HepG2 (cell line): ENCODE data around the gene GJB5. TPM values are rescaled to one million over a fixed set of nuclear protein-coding genes. Genes with fewer than 3 reads are reported as not detected.

Experiments used
- ATAC-seq: fragments of 200-7000 bp; cut with Tn5 transposase; 3 replicates; pipeline ENCODE4 v1.9.1; 2020; ENCODE audit warnings: mild to moderate bottlenecking, moderate library complexity
- BruUV-seq: library from RNA; stranded (reverse); fragments of 400-500 nt; replicated peaks from 2 replicates; lab custom pipeline; 2021; lab: Mats Ljungman, UMichigan
- CTCF ChIA-PET: fragments of 300-600 bp; formaldehyde crosslinking; extraction: SDS; loops from one replicate; lab custom pipeline; 2021; ENCODE audit warnings: low total read pairs, inconsistent platforms, low intra/inter-chr PET ratio; lab: Yijun Ruan, JAX
- POLR2A ChIA-PET: fragments of 350-600 bp; sonication (Branson Sonifier 250); formaldehyde crosslinking; loops from one replicate; lab custom pipeline; 2020; ENCODE audit warnings: antibody characterized with exemption, inconsistent platforms; lab: Yijun Ruan, JAX
- DNase-seq: peaks from one replicate; pipeline ENCODE4 v3.0.0-alpha.2; 2015; ENCODE audit warnings: low spot score
- FAIRE-seq: peaks from 3 replicates; lab custom pipeline; 2011; peaks lifted over from hg19 to GRCh38; lab: Jason Lieb, UNC
- H2AFZ ChIP-seq: one replicate; pipeline ENCODE4 v1.6.1; 2011; ENCODE audit warnings: low read length, inconsistent platforms
- H3K27ac ChIP-seq: fragments of 300-600 bp; 3 replicates; pipeline ENCODE4 v1.8.0; 2011; ENCODE audit warnings: mixed run types, mild to moderate bottlenecking, mixed read lengths, low read length, inconsistent platforms; ENCODE audit not compliant: insufficient read depth; ENCODE audit errors: extremely low read length
- H3K27me3 ChIP-seq, 2 experiments: fragments of 200-600 bp in 1 of 2; 2 replicates in 1 of 2; 3 replicates in 1 of 2; pipeline versions ENCODE4 v1.6.0 to v1.8.0; 2011; ENCODE audit warnings: low read length in 2 of 2, mild to moderate bottlenecking in 2 of 2, moderate library complexity in 2 of 2, inconsistent platforms in 1 of 2; ENCODE audit not compliant: insufficient read depth in 2 of 2, control insufficient read depth in 1 of 2
- H3K36me3 ChIP-seq, 2 experiments: fragments of 200-600 bp in 1 of 2; replicated peaks in 1 of 2; 2 replicates in 1 of 2; 3 replicates in 1 of 2; pipeline versions ENCODE4 v1.5.1 to v1.8.0; 2011; ENCODE audit warnings: low read length in 2 of 2, inconsistent platforms in 1 of 2; ENCODE audit not compliant: insufficient read depth in 2 of 2, control insufficient read depth in 1 of 2
- H3K4me1 ChIP-seq: 2 replicates; pipeline ENCODE4 v1.5.1; 2012; ENCODE audit warnings: low read length, inconsistent platforms; ENCODE audit not compliant: insufficient read depth
- H3K4me2 ChIP-seq: 2 replicates; pipeline ENCODE4 v1.6.0; 2011; ENCODE audit warnings: low read depth, low read length, inconsistent platforms
- H3K4me3 ChIP-seq, 3 experiments: fragments of 200-600 bp in 1 of 3; sonication (generic), shearing (Covaris generic) in 1 of 3; replicated peaks in 1 of 3; 2 replicates each; pipeline ENCODE4 v1.5.1; 2011 to 2016; ENCODE audit warnings: low read length in 3 of 3, inconsistent platforms in 2 of 3, low read depth in 2 of 3, mild to moderate bottlenecking in 2 of 3, control low read depth in 1 of 3, mixed read lengths in 1 of 3; ENCODE audit not compliant: insufficient read depth in 1 of 3
- H3K79me2 ChIP-seq: one replicate; pipeline ENCODE4 v1.6.1; 2011; ENCODE audit warnings: low read length, inconsistent platforms; ENCODE audit not compliant: insufficient read depth
- H3K9ac ChIP-seq: 2 replicates; pipeline ENCODE4 v1.6.0; 2011; ENCODE audit warnings: mild to moderate bottlenecking, low read depth, low read length, inconsistent platforms; ENCODE audit not compliant: insufficient read depth
- H3K9me3 ChIP-seq: 2 replicates; pipeline ENCODE4 v1.5.1; 2012; ENCODE audit warnings: mild to moderate bottlenecking, low read length
- H4K20me1 ChIP-seq: 2 replicates; pipeline ENCODE4 v1.6.0; 2011; ENCODE audit warnings: inconsistent platforms, mild to moderate bottlenecking, low read length, moderate library complexity; ENCODE audit not compliant: insufficient read depth
- BORCS8-MEF2B ChIP-seq: sonication (generic); formaldehyde crosslinking; IDR thresholded peaks from 2 replicates; pipeline ENCODE4 v1.8.0; 2022; ENCODE audit warnings: mild to moderate bottlenecking, missing genetic modification reagents
- DRAP1 ChIP-seq: IDR thresholded peaks from 2 replicates; pipeline ENCODE4 v1.6.1; 2016; ENCODE audit warnings: missing genetic modification reagents, missing compliant biosample characterization
- MAFF ChIP-seq: IDR thresholded peaks from 2 replicates; pipeline ENCODE4 v1.6.1; 2011; ENCODE audit warnings: low read depth, low read length, improper control_type of control experiment
- MXD3 ChIP-seq: IDR thresholded peaks from 2 replicates; pipeline ENCODE4 v1.6.1; 2016; ENCODE audit warnings: mild to moderate bottlenecking, missing biosample characterization, missing genetic modification reagents
- TFE3 ChIP-seq: IDR thresholded peaks from 2 replicates; pipeline ENCODE4 v1.6.1; 2016
- THAP7 ChIP-seq: sonication (generic); formaldehyde crosslinking; IDR thresholded peaks from 2 replicates; pipeline ENCODE4 v1.8.1; 2023; ENCODE audit warnings: mild to moderate bottlenecking, missing genetic modification reagents
- TSC22D2 ChIP-seq: sonication (generic); formaldehyde crosslinking; IDR thresholded peaks from 2 replicates; pipeline ENCODE4 v1.5.1; 2020; ENCODE audit warnings: missing genetic modification reagents, mild to moderate bottlenecking, borderline replicate concordance
- USF2 ChIP-seq, 2 experiments: sonication (generic) in 1 of 2; formaldehyde crosslinking in 1 of 2; IDR thresholded peaks; 2 replicates each; pipeline versions ENCODE4 v1.5.1 to v1.6.1; 2011 to 2020; ENCODE audit warnings: borderline replicate concordance in 1 of 2, low read depth in 1 of 2, low read length in 1 of 2, mild to moderate bottlenecking in 1 of 2, missing genetic modification reagents in 1 of 2, moderate library complexity in 1 of 2
- ZC3H4 ChIP-seq: sonication (generic); formaldehyde crosslinking; IDR thresholded peaks from 2 replicates; pipeline ENCODE4 v1.4.0; 2020; ENCODE audit warnings: missing genetic modification reagents, borderline replicate concordance
- ZFP37 ChIP-seq: sonication (generic); formaldehyde crosslinking; IDR thresholded peaks from 2 replicates; pipeline ENCODE4 v1.4.0; 2020; ENCODE audit warnings: missing genetic modification reagents, borderline replicate concordance
- ZNF10 ChIP-seq: sonication (generic); formaldehyde crosslinking; IDR thresholded peaks from 2 replicates; pipeline ENCODE4 v1.4.0; 2020; ENCODE audit warnings: mild to moderate bottlenecking, low read depth, missing genetic modification reagents, borderline replicate concordance
- ZNF350 ChIP-seq: sonication (generic); formaldehyde crosslinking; IDR thresholded peaks from 2 replicates; pipeline ENCODE4 v1.4.0; 2020; ENCODE audit warnings: mild to moderate bottlenecking, low read depth, missing genetic modification reagents, borderline replicate concordance
- ZNF354B ChIP-seq: sonication (generic); formaldehyde crosslinking; IDR thresholded peaks from 2 replicates; pipeline ENCODE4 v1.8.0; 2022; ENCODE audit warnings: mild to moderate bottlenecking, missing genetic modification reagents
- ZNF564 ChIP-seq: sonication (generic); formaldehyde crosslinking; IDR thresholded peaks from 2 replicates; pipeline ENCODE4 v1.8.1; 2023; ENCODE audit warnings: mild to moderate bottlenecking, missing genetic modification reagents
- ZNF678 ChIP-seq: sonication (generic); formaldehyde crosslinking; IDR thresholded peaks from 2 replicates; pipeline ENCODE4 v1.4.0; 2020; ENCODE audit warnings: mild to moderate bottlenecking, missing genetic modification reagents
- ZNF850 ChIP-seq: sonication (generic); formaldehyde crosslinking; conservative IDR thresholded peaks from 2 replicates; pipeline ENCODE4 v1.9.0; 2021; ENCODE audit warnings: mild to moderate bottlenecking, missing genetic modification reagents
- ZXDC ChIP-seq: sonication (generic); formaldehyde crosslinking; IDR thresholded peaks from 2 replicates; pipeline ENCODE4 v1.5.0; 2020; ENCODE audit warnings: mild to moderate bottlenecking, missing genetic modification reagents
- WGBS: methylation state at CpG from one replicate; pipeline ENCODE4 v1.1.6; 2017; ENCODE audit warnings: low lambda C conversion rate; 5-methylcytosine and 5-hydroxymethylcytosine counted together
- in situ Hi-C: cut with HindIII; loops from 2 replicates; pipeline ENCODE4 v1.10.0; 2017; ENCODE audit warnings: low pct_unique_long_range_greater_than_20kb; ENCODE audit not compliant: extremely low pct_ligation_motif_present
- intact Hi-C: fragments of 100-400 bp; cut with micrococcal nuclease; formaldehyde crosslinking; loops from one replicate; pipeline ENCODE4 v1.10.0; 2022; ENCODE audit not compliant: unreplicated experiment
- polyA plus RNA-seq, 8 experiments: library from polyadenylated mRNA; depleted of rRNA in 3 of 8; stranded (reverse) in 7 of 8; unstranded in 1 of 8; fragments of >200 nt; fragmentation: Illumina TruSeq in 4 of 8; extraction: Trizol in 4 of 8; gene quantifications; 2 replicates each; pipeline versions ENCODE4 v1.2.1 to v1.2.3, GENCODE V29; 2011 to 2016; ENCODE audit warnings: low read depth in 4 of 8, missing spikeins in 1 of 8, mixed read lengths in 1 of 8; ENCODE audit not compliant: insufficient read depth in 1 of 8
- total RNA-seq, 5 experiments: library from RNA; depleted of rRNA; stranded (reverse); fragments of >200 nt; fragmentation: Illumina TruSeq; extraction: Trizol; gene quantifications; 2 replicates each; pipeline ENCODE4 v1.2.3, GENCODE V29; 2016; ENCODE audit warnings: low read depth in 1 of 5

The GJB5 gene
- total and polyA plus RNA-seq, 2 of the 13 experiments (the other 11 are each of a cell fraction or from before 2014, with no cell fraction given): not detected

- Histone ChIP-seq H3K4me1 (no peaks in the 10 kb centered on the region), H3K9ac (no peak overlapping the region), H2AFZ (no peak overlapping the region), H3K27me3 (peaks cover 1 to 9% of the 10 kb centered on the region in 2 experiments; a peak in 2 of 5 replicates), H3K4me3 (no peak overlapping the region), H3K27ac (no peak overlapping the region), H4K20me1 (no peaks in the 10 kb centered on the region), H3K79me2 (no peaks in the 10 kb centered on the region), H3K9me3 (no peaks in the 10 kb centered on the region), H3K36me3 (no peaks in the 10 kb centered on the region), H3K4me2 (no peak overlapping the region)
- 0% methylated on average over 3 of the region's 3 CpGs for WGBS
- in situ Hi-C loops: no loop called here
- FAIRE-seq (no peak), ATAC-seq (no peak), DNase-seq (no peak)
- intact Hi-C loops: no loop called here
- CTCF ChIA-PET: no interaction called here
- no TSS peak for BruUV-seq
- POLR2A ChIA-PET: no interaction called here
- TF ChIP-seq MXD3 (CRISPR knock-in tag): no peak
- no peak for TF ChIP-seq USF2 (IDR thresholded peaks at IDR 0.05; ENCODE audit: low read depth, low read length)
- no peak for TF ChIP-seq USF2 (CRISPR knock-in tag; IDR thresholded peaks at IDR 0.05; ENCODE audit: borderline replicate concordance)
- TF ChIP-seq ZXDC (CRISPR knock-in tag): no peak
- TF ChIP-seq ZFP37 (CRISPR knock-in tag): no peak
- no peak for TF ChIP-seq DRAP1 (CRISPR knock-in tag)
- TF ChIP-seq ZNF354B (CRISPR knock-in tag): no peak
- no peak for TF ChIP-seq ZNF850 (CRISPR knock-in tag)
- no peak for TF ChIP-seq ZC3H4 (CRISPR knock-in tag)
- no peak for TF ChIP-seq ZNF10 (CRISPR knock-in tag)
- TF ChIP-seq ZNF564 (CRISPR knock-in tag): no peak
- TF ChIP-seq ZNF350 (CRISPR knock-in tag): no peak
- TF ChIP-seq BORCS8-MEF2B (CRISPR knock-in tag): no peak
- TF ChIP-seq MAFF: no peak
- TF ChIP-seq ZNF678 (CRISPR knock-in tag): no peak
- TF ChIP-seq TFE3 (CRISPR knock-in tag): no peak
- TF ChIP-seq THAP7 (CRISPR knock-in tag): no peak
- no peak for TF ChIP-seq TSC22D2 (CRISPR knock-in tag)
Measured at GRCh38 chr1:34705077-34705476, 49.8 kb upstream of the GJB5 start.
